Measurements from ENCODE around the gene FBXL4.
A peak's percentile ranks its signal among the peaks of the same experiment; 100 is the strongest.

FBXL4 gene

DNA sequence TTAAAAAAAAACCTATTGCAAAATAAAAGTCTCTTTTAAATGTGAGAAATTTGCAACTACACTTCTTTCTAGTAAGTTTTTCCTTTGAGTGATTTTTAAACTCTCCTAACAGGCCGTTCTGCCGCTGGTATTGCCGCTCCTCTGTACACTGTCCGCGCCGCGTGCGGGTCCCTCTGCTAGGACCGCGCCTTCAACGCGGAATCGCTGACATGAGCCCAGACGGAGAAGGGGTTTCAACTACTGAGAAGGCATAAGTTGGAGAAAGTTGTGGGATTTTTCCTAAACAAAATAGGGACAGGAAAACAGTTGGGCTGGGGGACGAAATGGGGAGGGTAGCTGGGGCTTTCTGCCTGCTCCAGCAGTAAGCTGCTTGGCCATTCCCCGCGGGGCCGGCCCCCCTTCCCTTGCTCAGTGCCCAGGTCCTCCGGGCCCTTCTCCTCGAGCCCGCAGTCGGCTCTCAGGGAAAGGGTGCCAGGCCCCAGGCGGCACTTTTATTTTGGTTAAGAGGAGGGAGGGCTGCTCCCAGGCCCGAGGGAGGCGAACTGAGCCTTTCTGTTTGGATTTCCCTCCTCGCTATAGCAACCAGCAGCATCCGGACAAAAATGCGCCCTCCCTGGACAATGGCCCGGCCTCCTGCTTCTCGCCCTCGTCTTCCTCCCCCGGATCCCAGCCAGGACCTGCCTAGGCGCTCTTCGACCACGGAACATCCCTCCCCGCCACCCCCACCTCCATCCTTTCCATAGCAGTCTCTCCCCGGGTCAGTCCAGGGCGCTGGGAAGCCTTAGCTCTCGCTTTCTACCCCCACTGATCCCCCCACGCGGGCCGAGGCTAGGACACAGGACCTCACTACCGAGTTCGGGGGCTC, 120.2 kb downstream of the FBXL4 start:
- TF ChIP-seq, protein P1, sequence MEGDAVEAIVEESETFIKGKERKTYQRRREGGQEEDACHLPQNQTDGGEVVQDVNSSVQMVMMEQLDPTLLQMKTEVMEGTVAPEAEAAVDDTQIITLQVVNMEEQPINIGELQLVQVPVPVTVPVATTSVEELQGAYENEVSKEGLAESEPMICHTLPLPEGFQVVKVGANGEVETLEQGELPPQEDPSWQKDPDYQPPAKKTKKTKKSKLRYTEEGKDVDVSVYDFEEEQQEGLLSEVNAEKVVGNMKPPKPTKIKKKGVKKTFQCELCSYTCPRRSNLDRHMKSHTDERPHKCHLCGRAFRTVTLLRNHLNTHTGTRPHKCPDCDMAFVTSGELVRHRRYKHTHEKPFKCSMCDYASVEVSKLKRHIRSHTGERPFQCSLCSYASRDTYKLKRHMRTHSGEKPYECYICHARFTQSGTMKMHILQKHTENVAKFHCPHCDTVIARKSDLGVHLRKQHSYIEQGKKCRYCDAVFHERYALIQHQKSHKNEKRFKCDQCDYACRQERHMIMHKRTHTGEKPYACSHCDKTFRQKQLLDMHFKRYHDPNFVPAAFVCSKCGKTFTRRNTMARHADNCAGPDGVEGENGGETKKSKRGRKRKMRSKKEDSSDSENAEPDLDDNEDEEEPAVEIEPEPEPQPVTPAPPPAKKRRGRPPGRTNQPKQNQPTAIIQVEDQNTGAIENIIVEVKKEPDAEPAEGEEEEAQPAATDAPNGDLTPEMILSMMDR (conservative IDR thresholded peaks at IDR 0.05; ENCODE audit: low read length), result no peak
- DNase-seq (ENCODE audit: low read depth), result no peak

DNA sequence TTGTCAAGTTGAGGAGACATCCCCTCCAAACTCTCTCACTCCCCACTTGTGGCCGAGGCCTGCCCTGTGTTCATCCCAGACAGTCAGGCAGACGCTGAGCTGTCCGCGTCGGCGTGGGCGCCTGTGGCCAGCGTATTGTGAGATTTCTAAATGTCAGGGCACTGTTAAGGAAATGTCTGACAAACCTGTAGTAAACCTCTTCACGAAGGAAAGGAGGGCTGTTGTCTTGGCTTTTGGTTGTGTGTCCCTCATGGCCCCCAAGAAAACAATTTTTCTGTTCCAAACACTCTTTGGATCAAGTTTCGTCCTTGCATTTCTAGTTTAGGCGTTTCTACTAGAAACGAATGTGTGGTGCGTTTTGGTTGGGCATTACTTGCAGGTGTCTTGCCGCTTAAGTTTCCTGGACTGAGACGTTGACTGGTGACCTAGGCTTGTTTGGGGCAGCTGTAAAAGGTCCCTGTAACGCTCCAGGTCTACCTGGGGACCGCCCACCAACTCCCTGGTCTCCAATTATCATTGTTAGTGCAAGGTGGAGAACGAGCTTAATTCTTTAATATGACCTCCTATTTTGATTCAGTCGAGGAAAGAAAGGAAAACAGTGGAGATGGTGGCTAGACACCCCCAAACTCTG, 122.0 kb downstream of the FBXL4 start:
- TF ChIP-seq, protein P1 (conservative IDR thresholded peaks at IDR 0.05; ENCODE audit: low read length), result no peak
- no peak overlapping the region for H3K4me3 ChIP-seq (ENCODE audit: low read length)
- no peak for DNase-seq (ENCODE audit: low read depth)

More for the DNA sequence above, 120.2 kb downstream of the FBXL4 start:
- no peak overlapping the region for H3K4me3 ChIP-seq (ENCODE audit: low read length)

DNA sequence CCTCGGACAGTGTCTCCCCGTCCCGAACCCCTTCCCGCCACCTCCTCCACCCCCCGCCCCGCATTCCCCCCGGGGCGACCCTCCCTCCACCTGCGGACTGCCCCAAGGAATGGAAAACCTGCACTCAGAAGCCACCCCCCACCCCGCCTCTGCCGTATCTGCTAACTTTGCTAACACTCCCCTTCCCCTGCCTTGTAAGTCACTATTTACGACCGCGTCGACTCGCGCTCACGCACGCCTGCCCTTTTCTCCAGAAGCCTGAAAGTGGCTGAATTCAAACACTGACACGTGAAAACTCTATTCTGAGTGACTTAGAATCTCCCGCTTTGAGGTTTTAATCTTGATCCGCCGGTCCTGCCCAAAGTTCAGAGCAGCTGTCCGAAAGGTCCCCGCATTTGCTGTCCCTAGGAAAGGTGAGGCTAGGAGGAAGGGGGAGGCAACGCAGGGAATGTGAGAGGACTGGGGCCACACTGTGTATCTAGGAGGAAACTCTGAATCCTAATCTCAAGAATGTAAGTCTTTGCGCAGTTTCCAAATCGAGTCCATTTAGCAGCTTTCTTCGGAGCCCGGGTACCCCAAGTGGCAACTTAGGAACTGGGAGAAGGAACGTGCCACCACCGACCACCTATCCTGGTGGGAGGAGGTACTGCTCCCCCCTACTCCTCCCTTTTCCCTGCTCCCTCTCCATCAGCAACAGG, 122.7 kb downstream of the FBXL4 start:
- TF ChIP-seq, protein P1 (conservative IDR thresholded peaks at IDR 0.05; ENCODE audit: low read length), result no peak
- no peak for DNase-seq (ENCODE audit: low read depth)
- no peak overlapping the region for H3K4me3 ChIP-seq (ENCODE audit: low read length)

DNA sequence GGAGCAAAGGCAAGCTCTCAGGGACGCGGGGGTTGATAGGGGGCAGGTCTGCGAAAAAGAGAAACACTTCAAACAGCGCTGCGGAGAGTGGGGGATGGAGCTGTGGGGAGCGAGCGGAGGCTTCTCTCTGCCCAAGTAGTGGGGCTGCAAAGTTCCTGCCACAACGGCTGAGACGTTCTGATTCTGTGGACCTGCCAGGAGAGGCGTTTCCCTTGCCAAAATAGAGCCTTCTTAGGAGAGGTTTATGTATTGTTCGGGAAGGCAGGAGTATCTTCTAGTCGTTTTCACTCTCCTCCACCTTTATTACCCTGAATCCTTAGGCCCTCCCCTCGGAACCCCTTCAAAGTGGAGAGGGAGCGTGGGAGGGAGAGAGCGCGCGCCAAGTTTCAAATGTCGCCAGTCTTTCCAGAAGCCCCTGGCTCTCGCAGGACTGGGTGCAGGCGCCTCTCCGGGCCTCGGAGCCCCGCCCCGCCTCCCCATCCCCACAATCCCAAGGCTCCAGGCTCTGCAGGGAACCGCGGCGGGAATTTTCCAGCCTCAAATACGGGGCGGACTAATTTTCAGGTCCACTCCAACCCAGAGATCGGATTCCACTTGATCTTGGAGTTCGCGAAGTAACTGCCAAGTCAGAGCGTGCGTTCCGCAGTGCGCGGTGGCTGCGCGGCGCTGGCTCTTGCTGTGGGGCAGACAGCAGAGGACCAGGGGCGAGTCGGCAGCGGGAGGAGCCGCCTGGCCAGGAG, 123.4 kb downstream of the FBXL4 start:
- DNase-seq (ENCODE audit: low read depth), result no peak
- TF ChIP-seq, protein P1 (conservative IDR thresholded peaks at IDR 0.05; ENCODE audit: low read length), result no peak
- H3K4me3 ChIP-seq (ENCODE audit: low read length), result peak overlapping the region; percentile 13; the same call in 1 of the 2 replicates

DNA sequence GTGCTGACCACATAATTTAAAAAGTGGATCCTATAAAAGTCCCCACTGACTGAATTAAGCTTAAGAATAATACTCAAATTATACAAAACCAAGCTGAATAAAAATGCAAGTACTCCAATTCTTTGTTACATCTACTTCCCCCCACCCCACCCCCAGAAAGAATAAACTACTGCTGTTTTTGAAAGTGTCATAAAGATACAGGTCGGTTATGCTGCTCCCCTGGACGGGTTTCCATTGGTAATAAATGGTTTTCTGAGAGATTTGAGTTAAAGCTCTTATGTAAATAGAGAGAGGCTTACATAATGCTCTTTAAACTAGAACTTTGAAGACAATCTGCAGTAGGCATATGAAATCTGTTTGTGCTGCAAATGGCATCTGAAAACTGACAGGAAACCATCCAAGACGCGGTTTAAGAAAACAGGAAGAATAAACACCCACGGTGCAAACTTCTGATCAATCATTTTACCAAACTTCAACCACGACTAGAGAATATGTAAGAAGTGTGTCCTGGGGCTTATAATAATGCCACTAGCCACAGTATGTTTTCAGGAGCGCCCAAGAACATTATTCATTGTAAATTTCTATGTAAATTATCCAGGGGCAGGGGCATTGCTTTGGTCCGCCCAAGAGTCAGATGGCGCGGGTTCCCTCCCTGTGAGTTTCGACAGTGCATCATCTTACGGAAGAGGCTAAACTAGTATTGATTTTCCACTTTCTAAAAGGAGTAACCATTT, 124.2 kb downstream of the FBXL4 start:
- DNase-seq (ENCODE audit: low read depth), result no peak
- no peak overlapping the region for H3K4me3 ChIP-seq (ENCODE audit: low read length)
- TF ChIP-seq, protein P1 (conservative IDR thresholded peaks at IDR 0.05; ENCODE audit: low read length), result no peak

DNA sequence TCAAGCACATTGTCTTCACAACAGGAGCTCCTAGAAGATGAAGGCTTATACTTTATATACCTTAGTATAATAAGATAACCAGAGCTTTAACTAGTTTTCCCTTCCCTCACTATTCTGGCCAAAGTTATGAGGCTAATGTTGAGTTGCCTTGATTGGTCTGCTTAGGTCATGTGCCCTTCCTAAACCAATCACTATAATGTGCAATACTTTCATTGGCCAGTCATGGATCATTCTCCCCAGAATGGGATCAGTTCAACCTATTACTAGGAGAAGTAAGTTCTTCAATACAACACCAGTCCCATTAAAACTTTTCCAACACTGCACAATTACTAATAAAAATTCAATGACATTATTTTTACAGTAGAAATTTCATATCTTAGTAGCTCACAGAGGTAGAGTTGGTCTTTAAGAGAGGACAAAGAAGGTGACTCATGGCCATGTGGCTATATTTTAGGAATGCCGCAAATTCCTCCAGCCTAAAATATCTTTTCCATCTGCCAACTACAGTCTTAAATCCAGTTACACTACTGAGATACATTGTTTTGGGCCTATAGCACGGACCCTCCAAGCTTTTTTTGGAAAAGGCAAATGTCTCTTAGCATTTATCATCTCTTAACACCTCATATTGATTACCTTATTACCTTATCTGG, 125.9 kb downstream of the FBXL4 start:
- no peak overlapping the region for H3K4me3 ChIP-seq (ENCODE audit: low read length)
- no peak for DNase-seq (ENCODE audit: low read depth)
- TF ChIP-seq, protein P1 (conservative IDR thresholded peaks at IDR 0.05; ENCODE audit: low read length), result no peak

Measured in AG10803 (cell line).